HG03354 (cell line): ENCODE data around the gene NNAT.
A peak's percentile ranks its signal among the peaks of the same experiment; 100 is the strongest.

Source experiments
- ATAC-seq: cut with Tn5 transposase; IDR thresholded peaks from one replicate; pipeline ENCODE4 v1.9.1; 2021; ENCODE audit warnings: mild to moderate bottlenecking; ENCODE audit not compliant: unreplicated experiment, poor library complexity, severe bottlenecking

Gene NNAT

GRCh38 chr20:37522260-37523011, 1.4 kb downstream of the NNAT start:
- no peak for ATAC-seq

- no peak for ATAC-seq
Measured at GRCh38 chr20:37523012-37523391, 2.0 kb downstream of the NNAT start.

DNA sequence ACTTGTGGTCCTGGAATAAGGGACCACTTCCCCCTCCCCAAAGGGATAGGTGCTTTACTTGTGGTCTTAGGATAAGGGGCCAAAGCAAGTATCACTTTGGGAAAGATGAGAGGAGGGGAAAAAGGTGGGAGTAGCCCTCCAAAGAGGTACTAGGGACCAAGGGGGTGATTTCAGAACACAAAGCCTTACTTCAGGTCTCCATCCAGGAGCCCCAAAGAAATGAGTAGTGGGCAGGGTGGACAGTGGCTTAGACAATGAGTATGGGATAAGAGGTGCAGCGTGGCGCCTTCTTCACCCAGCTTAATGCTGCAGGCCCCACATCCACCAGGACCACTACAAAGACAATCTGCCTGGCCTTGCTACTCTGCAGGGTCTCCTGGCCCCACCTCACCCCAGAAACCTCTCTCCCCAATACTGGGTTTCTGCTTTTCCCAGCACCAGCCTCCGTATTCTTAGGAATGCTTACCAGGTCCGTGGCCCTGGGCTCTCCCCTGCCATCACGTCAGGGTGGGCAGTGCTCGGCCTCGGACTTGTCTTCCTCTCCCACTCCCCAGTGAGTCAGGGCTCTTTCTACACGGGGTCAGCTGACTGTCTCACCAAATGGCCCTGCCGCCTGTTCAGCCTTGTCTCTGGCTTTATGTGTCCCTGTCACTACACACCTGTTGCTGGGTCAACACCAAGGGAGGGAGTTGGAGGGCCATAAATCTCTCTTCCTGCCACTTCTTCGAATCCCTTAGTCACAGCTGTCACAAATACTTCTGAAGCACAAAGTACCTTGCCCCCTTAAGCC, 3.1 kb downstream of the NNAT start:
- no peak for ATAC-seq

DNA sequence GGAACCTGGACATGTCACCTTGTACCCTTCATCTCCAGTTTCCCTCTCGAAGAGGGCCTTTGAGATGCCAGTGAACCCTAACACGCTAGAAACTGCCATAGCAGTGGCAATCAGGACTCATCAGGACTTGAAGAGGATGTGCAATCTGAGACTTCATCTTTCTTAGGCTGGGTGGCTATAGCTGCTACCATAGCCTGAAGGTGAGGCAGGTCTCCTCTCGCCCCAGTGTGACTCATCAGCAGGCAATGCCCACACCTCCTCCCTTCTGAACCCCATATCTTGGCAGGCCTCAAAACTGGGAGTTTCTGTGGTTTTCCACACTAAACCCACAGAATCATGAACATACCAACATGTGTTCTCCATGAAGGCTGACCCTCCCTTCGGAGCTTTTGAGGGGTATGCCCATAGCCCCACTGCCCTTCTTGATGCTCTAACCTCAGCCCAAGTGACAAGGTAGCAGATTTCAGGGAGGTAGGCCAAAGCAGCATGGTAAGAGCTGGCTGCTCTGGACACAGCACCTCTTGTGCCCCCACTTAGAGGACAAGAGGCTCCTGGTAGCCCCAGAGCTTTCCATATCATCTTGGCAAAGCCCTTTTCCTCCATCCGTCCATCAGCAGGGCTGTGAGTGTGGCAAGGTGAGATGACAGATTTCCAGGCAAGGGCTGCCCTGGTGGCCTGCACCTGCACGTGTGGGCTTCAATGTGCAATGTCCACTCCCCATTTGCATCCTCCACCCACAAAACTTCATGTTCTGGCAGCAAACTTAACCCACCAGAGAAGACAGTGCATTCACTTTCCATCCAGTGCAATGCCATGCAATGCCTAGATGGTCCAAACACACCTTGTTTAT, 4.0 kb downstream of the NNAT start:
- no peak for ATAC-seq

DNA sequence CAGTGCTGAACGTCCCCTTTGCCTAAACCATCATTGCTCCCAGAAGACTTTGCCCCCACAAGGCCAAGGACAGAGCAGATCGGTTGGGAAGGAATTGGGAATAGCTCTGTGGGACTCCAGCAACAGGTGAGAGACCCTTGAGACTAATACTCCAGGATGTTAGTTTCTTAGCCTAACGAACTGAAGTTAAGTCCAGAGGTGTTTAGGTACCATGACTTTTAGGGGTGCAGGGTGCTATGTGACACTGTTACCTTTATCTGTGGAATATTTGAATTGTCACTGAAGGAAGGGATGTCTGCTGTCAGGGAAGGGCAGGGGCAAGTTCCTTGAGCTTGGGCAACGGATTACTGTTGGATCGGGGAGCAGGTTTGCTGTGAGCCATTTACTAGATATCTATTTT, 4.8 kb downstream of the NNAT start:
- ATAC-seq = no peak

DNA sequence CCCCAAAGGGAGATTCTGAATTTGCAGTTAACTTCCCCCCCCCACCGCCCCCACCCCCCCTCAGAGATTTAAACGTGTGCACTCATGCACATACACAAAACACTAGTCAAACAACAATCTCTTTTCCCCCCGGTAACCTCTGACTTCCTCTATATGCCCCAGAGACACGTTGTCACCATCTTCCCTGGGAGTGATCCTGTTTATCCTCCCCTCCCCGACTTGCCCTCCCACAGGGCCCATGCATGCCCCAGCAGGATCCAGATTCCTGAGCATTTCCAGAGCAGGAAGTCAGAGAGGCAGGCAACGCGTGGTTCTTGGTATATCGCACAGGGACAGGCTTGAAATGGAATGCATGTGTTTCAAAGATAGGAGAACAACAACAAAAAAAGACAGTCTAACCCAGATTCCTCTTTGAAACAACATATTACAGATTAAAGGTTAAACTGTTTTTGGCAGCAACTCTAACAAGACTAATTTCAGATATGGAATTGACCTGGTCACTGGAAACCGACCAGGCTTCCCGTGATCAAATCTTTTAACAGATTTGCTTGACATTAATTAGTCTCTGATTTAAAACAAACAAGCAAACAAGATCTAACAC, 5.3 kb downstream of the NNAT start:
- ATAC-seq = no peak

DNA sequence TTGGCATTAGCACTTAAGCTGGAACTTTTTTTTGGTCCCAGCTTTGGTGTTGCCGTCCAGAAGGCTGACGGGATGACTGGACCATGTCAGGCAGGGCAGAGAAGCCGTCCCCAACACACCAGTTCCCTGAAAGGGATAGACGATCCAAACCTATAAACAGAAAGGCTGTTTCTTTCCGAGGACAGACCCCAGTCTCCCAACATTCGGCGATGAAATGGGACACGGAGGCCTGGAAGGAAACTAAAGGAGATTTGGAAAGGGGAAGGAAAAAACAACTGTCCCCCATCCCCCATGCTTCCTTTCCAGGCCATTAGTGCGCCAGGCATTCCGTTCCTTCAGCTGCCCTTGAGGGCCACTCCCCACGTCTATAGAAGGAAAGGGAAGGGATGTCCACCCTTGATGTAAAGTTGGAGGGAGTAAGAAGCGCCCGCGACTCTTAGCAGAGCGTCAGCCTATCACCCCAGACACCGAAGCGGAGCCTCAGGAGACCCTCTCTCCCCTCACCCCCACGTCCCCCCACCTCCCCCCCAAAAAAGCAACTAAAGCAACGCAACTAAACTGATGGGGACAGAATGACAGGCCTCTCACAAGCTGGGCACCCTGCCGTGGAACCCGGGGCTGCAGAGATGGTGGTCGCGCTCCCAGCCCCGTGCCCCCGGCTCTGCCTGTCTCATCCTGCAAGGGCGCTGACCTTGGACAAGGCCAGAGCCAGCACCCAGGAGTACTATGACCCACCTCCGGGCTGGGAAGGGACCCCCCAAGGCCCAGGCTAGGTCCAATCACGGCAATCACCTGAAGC, 6.0 kb downstream of the NNAT start:
- ATAC-seq = no peak

GRCh38 chr20:37527638-37528445, 6.8 kb downstream of the NNAT start, which contains the start of gene BLCAP:
Gene BLCAP, minus strand, starts transcription at chr20:37527876. Its CDS starts 8,702 bp downstream, at chr20:37519174.
- ATAC-seq = peak; percentile 84

DNA sequence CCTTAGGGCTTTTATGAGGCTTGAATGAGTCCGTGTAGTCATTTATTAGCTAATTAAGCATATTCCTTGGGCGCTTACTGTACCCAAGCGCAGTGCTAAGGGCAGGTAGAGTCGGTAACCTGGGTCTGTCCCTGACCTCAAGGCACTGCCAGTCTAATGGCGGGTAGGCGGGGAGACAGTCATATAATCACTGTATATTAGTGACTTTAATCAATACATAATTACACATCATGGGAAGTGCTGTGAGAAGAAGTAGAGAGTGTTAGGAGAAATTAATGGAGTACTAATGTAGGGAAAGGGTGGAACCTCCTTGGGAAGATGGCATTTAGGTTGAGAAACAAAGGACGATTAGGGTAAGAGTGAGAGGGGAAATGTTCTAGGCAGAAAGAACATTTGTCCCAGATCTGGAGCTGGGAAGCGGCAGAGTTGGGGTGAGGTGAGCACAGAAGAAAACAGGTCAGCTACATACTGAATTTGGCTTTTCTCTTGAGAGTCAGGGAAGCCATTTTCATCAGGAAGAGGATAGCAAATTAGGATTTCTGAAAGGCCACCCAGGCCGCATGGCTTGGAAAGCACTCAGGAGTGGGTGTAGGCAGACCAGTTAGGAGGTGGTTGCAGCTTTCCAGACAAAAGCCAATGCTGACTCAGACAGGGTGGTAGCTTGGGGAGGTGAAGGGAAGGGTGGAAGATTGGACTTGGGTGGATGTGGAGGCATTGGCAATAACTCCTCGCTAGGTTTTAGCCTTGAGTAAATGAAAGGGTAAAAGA, 7.6 kb downstream of the NNAT start:
- ATAC-seq = no peak

GRCh38 chr20:37529214-37529967, 8.3 kb downstream of the NNAT start:
- ATAC-seq = no peak

DNA sequence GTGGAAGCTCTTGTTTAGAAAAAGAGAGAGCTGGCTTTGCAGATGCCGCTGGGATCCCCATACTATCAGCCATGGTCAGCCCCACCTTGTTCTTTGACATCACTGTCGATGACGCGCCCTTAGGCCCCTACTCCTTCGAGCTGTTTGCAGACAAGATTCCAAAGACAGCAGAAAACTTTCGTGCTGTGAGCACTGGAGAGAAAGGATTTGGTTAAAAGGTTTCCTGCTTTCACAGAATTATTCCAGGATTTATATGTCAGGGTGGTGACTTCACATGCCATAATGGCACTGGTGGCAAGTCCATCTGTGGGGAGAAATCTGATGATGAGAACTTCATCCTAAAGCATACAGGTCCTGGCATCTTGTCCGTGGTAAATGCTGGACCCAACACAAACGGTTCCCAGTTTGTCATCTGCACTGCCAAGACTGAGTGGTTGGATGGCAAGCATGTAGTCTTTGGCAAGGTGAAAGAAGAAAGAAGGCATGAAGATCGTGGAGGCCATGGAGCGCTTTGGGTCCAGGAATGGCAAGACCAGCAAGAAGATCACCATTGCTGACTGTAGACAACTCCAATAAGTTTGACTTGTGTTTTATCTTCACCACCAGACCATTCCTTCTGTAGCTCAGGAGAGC, 9.0 kb downstream of the NNAT start:
- ATAC-seq = no peak

GRCh38 chr20:37530696-37531095, 9.6 kb downstream of the NNAT start:
- ATAC-seq = no peak

DNA sequence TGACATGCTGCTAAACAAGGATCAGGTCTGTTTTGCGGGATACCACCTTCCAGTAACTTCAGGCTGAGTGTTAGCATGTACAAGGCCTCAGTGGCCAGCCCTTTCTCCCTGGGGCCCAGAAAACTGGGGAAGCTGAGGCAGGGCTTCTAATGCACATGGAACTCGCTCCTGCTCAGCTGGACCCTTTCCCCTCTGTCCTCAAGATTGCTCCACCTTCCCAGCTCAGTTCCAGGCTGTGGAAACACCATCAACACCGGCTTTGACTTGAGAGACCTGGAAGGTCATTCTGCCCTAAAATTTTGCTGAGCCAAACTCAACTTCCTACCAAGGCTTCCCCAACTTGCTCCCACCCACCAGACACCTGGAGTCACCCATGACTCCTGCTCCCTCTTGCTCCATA, 10.8 kb downstream of the NNAT start:
- no peak for ATAC-seq

DNA sequence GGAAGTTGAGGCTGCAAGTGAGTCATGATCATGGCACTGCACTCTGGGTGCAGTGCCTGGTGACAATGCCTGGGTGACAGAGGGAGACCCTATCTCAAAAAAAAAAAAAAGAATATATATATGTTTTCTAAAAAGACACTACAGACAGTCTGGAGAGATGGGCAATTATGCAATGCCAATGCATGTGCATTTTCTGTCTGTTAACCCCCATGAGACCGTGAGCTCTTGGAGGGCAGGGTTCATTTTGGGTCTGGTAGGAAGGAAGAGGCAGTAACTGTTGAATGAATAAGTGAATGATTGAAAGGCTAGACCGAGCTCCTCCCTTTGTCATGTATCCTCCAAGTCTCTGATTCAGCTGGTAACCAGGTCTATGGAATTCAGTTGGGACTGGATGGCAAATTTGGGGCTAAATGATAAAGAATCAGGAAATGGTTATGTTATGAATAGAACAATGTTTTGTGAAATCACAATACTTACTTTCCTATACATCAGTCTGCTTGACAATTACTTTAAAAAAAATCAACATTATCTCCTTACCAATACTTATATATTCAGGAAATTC, 12.2 kb downstream of the NNAT start:
- no peak for ATAC-seq

DNA sequence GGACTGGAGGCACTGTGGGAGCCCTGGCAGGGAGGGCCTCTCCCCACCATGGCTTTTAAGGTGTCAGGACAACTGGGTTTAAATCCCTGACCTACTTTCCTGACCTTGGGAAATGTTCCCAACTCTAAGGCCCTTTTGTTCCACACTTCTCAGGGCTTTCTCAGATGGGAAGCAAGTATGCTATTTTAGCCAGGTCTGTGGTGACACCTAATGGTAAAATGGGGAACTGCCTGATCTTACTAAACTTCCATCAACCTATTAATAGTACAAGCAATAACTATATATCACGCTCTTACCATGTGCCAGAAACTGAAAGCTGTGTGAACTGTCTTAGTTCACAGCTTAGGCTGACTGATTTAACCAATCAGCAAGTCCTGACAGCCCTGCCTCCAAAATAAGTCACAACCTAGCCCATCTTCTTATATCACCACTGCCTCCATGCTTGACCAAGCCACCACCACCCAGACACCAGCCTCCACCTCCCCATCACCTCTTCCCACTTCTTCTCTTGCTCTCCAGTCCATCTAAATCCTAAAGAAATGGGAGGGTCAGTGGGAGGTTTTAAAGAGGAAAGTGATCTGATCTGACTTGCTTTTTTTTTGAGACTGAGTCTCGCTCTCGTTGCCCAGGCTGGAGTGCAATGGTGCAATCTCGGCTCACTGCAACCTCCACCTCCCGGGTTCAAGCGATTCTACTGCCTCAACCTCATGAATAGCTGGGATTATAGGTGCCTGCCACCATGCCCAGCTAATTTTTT, 13.5 kb downstream of the NNAT start:
- ATAC-seq = peak; percentile 91
